GM12873 (cell line): ENCODE results near the gene TMEM271.

Experiments
- CTCF ChIP-seq: IDR thresholded peaks from 2 replicates; pipeline ENCODE4 v1.5.1; 2012; ENCODE audit warnings: low read depth, mild to moderate bottlenecking, moderate library complexity, low read length, control low read depth; ENCODE audit not compliant: insufficient read depth; ENCODE audit errors: missing control alignments

Gene TMEM271

GRCh38 chr4:568962-569361 lies 7.1 kb downstream of the TMEM271 start:
- no peak for TF ChIP-seq CTCF

- TF ChIP-seq CTCF, result no peak
These were observed 7.8 kb downstream of the TMEM271 start for GRCh38 chr4:568351-568652.

DNA sequence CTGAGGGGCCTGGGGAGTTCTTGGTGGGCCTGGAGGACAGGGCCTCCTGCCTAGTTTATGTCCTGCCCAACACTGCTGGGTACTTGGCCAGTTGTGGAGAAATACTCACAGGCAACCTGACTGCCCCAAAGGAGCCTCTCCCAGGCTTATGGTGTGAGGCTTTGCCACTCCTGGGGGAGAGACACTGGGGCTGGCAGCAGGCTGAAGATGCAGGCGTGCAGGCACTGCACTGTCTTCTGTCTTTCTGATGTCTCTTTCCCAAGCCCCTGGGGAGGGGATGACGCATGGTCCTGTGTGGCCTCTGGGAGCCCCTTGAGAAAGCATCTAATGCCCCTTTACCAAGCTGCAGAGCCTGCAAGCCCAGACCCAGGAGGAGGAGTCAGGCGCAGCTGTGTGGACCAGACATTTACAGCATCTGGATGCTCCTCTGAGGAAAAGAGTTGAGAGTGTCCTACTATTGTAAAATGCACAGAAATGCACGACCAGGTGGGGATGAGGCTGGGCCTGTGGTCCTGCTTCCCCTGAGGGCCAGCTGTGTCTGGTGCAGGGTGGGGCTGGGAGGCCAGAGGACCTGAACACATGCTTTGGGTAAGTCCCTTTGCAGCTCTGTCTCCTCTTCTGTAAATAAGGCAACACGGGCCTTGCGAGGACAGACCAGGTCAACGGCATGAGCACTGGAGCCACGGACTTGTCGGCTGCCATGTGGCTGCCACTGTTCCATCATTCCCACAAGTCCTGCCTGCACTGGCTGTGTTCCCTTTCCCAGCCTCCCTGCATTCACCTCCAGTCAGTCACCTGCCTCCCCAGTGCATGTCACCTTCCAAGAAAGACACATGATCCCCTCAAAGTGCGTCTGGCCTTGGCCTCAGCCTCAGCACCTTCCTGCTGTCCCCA lies 8.4 kb downstream of the TMEM271 start:
- no peak for TF ChIP-seq CTCF

DNA sequence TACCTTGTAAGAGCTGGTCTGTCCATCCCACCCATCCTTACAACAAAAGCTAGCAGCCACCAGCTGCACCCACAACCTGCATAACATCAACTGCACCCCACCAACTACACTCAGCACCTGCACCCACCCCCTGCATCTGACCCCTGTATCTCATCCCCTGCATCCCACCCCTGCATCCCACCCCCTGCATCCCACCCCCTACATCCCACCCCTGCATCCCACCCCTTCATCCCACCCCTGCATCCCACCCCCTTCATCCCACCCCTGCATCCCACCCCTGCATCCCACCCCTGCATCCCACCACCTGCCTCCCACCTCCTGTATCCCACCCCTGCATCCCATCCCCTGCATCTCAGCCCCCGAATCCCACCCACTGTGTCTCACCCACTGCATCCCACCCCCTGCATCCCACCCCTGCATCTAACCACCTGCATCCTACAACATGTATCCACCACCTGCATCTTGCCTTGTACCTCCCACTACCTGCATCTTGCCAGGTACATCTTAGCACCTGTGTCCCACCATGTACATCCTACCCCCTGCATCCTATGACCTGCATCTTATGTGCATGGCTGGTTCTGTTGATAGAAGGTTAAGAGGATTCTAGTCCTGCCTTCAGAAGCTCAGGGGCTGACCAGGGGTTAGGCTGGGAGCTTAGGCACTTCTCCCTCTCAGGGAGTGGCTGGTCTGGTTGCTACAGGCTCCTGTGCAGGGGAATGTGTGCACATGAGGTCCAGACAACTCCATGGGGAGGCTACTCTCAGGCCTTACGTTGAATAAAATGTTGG lies 9.4 kb downstream of the TMEM271 start:
- no peak for TF ChIP-seq CTCF

GRCh38 chr4:566035-566434 lies 10.1 kb downstream of the TMEM271 start:
- TF ChIP-seq CTCF, result no peak

DNA sequence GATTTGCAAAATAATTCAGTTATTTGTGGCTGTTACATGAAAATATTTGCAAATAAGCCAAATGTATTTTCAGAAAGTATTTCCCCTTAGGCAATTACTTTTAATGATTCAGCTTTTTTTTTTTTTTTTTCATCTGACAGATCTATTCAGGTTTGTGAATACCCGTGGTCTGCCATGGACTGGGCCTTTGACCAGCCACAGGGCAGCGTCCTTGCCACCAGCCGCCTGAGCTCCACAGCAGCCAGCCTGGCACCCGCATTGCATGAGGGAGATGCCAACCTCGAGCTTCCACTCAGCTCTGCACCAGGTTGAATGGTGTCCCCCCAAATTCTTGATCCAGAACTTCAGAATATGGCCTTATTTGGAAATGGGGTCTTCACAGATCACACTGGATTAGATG lies 14.7 kb downstream of the TMEM271 start:
- TF ChIP-seq CTCF, result no peak

DNA sequence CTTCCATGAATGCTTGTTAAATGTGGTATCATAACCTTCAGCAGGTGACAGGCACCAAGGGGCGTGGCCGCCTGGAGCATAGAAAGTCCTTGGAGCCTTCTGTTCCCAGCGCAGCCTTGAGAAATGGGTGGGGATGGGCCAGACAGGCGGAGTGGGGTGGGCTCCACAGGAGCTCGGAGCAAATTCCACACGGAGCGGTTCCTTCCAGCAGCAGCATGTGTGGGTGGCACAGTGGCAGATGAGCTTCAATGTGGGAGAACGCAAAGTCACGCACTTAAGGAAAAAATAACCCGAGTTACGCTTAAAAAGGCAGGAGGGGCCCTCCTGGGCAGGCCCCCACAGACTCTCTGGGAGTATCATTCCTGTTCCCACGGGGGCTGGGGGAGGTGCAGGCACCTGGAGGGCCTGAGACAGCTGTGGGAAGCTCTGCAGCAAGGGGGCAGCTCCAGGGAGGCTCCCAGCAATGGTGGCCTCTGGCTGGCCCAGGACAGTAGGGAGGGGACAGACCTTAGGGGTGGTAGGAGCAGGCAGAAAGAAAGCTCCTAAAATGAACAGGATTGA lies 15.3 kb downstream of the TMEM271 start:
- TF ChIP-seq CTCF, result no peak
